ENCODE results near the gene STARD10.

- TF ChIP-seq POLR2AphosphoS5 (IDR thresholded peaks at IDR 0.05) (no peak), CTCF (IDR thresholded peaks at IDR 0.05) (no peak)
Measured at GRCh38 chr11:72721689-72722049, 72.2 kb downstream of the STARD10 start.
